GM10847 (cell line): Measurements from ENCODE around the gene KCTD19.

Source experiments
- POLR2A ChIP-seq: IDR thresholded peaks from 2 replicates; pipeline ENCODE4 v1.6.1; 2011; ENCODE audit not compliant: insufficient read length; ENCODE audit errors: extremely low read depth

KCTD19 gene

DNA sequence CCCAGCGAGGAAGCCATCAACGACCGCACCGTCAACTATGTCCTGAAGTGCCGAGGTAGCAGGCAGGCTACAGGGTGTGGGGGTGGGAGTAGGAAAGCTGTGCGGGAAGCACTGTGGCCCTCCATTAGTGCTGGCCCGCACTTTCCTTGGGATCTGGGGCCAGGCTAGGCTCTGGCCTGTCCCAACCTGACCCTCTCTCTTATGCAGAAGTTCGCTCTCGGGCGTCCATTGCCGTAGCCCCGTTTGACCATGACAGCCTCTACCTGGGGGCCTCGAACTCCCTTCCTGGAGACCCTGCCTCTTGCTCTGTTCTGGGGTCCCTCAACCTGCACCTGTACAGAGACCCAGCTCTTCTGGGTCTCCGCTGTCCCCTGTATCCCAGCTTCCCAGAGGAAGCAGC, 38.6 kb downstream of the KCTD19 start:
- TF ChIP-seq POLR2A, result no peak

DNA sequence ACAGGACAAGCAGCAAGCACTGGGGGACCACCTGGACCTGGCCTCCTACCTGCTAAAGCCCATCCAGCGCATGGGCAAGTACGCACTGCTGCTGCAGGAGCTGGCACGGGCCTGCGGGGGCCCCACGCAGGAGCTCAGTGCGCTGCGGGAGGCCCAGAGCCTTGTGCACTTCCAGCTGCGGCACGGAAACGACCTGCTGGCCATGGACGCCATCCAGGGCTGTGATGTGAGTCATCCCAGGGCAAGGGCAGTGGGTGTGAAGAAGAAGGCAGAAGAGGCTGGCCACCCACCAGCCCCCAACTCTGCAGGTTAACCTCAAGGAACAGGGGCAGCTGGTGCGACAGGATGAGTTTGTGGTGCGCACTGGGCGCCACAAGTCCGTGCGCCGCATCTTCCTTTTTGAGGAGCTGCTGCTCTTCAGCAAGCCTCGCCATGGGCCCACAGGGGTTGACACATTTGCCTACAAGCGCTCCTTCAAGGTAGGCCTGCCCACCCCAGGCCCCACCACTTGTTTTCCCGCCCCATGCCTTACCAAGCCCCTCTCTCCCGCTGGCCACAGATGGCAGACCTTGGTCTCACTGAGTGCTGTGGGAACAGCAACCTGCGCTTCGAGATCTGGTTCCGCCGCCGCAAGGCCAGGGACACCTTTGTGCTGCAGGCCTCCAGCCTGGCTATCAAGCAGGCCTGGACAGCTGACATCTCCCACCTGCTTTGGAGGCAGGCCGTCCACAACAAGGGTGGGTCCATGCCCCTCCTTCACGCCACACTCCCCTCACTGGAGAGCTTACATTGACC, 39.9 kb downstream of the KCTD19 start:
- no peak for TF ChIP-seq POLR2A

- no peak for TF ChIP-seq POLR2A
Observed at GRCh38 chr16:67284699-67285646, 41.6 kb downstream of the KCTD19 start.

GRCh38 chr16:67283826-67284555, 42.5 kb downstream of the KCTD19 start:
- TF ChIP-seq POLR2A, result no peak

GRCh38 chr16:67283039-67283825, 43.3 kb downstream of the KCTD19 start:
- TF ChIP-seq POLR2A, result no peak

GRCh38 chr16:67282447-67282805, 44.1 kb downstream of the KCTD19 start:
- TF ChIP-seq POLR2A, result no peak

DNA sequence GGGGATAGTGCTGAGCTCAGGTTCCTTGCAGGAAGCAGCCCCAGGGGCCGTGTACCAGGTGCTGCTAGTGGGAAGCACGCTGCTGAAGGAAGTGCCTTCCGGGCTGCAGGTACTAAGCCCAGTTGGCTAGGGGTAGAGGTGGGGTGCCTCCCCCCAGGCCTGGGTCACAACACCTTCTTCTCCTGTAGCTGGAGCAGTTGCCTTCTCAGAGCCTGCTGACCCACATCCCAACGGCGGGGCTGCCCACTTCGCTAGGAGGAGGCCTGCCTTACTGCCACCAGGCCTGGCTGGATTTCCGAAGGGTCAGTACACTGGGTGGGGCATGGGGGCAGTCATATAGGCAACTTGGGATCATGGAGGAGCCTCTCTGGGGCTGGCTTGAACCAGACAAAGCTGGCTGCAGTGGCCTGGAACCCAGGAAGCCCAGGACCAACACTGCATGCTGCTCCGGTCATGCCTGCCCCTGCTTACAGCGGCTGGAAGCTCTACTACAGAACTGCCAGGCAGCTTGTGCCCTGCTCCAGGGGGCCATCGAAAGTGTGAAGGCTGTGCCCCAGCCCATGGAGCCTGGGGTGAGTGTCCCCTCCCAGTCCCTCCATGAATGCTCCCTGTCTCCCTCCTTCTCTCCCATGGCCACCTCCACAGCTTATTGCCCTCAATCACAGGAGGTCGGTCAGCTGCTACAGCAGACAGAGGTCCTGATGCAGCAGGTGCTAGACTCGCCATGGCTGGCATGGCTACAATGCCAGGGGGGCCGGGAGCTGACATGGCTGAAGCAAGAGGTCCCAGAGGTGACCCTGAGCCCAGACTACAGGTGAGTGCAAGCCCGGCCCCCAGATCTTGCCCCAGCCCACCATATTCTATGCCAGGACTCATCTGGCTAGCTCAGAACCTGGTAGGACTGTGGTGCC, 44.8 kb downstream of the KCTD19 start:
- no peak for TF ChIP-seq POLR2A

GRCh38 chr16:67280090-67281015, 46.2 kb downstream of the KCTD19 start:
- no peak for TF ChIP-seq POLR2A

GRCh38 chr16:67279296-67280089, 47.0 kb downstream of the KCTD19 start, which contains the start of gene PLEKHG4:
PLEKHG4 (plus strand) TSS chr16:67279532; CDS start chr16:67280045, 513 bp downstream.
- TF ChIP-seq POLR2A, result peak; percentile 25

DNA sequence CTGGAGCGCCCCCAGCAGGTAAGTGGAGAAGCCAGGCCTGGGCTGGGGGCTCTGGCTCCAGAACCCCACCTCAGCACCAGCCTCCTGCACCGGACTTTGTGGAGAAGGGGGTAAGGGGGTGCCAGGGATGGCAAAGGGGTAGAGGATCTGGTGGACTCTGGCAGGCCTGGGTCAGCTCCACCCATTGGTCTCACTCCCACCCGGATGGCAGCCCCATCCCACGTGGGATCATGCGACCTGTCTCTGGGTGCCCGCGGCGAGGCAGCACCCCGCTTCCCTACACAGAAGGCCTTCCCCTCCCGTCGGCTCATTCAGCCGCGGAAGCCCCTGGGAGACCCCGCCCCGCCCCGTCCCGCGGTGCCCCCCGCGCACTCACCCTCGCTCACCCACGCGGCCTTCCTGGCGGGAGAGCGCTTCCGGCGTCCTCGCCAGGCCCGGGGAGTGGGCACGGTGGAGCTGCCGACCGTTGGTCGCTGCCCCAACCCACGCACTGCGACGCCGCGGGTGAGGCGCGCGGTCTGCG, 47.7 kb downstream of the KCTD19 start:
- no peak for TF ChIP-seq POLR2A

- TF ChIP-seq POLR2A, result no peak
Observed at GRCh38 chr16:67277999-67278772, 48.4 kb downstream of the KCTD19 start.
